HG03196 (cell line): ENCODE measurements around the gene ABI2.

Source experiments
- ATAC-seq: cut with Tn5 transposase; IDR thresholded peaks from one replicate; pipeline ENCODE4 v1.9.1; 2021; ENCODE audit not compliant: unreplicated experiment

ABI2 gene

GRCh38 chr2:203469546-203469945, 141.4 kb downstream of the ABI2 start:
- no peak for ATAC-seq

GRCh38 chr2:203470371-203470770, 142.2 kb downstream of the ABI2 start:
- no peak for ATAC-seq

GRCh38 chr2:203471323-203471722, 143.1 kb downstream of the ABI2 start:
- ATAC-seq = no peak

- ATAC-seq = no peak
Measured at GRCh38 chr2:203476881-203477280, 148.7 kb downstream of the ABI2 start.

- no peak for ATAC-seq
Measured at GRCh38 chr2:203480623-203481022, 152.4 kb downstream of the ABI2 start.

GRCh38 chr2:203484266-203485112, 156.3 kb downstream of the ABI2 start:
- no peak for ATAC-seq

GRCh38 chr2:203489531-203489930, 161.3 kb downstream of the ABI2 start:
- ATAC-seq = no peak

- ATAC-seq = no peak
Measured at GRCh38 chr2:203490391-203490790, 162.2 kb downstream of the ABI2 start.

GRCh38 chr2:203492965-203493364, 164.8 kb downstream of the ABI2 start:
- no peak for ATAC-seq
